DOHH2 (cell line): ENCODE results near the gene RNF144A.

Experiments
- H3F3A ChIP-seq: fragments of 200-600 bp; sonication (generic), shearing (Covaris generic); 2 replicates; pipeline ENCODE4 v1.6.0; 2016; ENCODE audit warnings: antibody characterized with exemption, mild to moderate bottlenecking; ENCODE audit not compliant: control insufficient read depth, insufficient read depth
- H3K27ac ChIP-seq: fragments of 200-600 bp; sonication (generic); 2 replicates; pipeline ENCODE4 v1.5.1; 2014; ENCODE audit warnings: low read depth, mild to moderate bottlenecking, low read length, moderate library complexity
- H3K27me3 ChIP-seq: fragments of 200-600 bp; sonication (generic); 2 replicates; pipeline ENCODE4 v1.6.1; 2014; ENCODE audit warnings: mild to moderate bottlenecking, low read length, mixed read lengths; ENCODE audit not compliant: control insufficient read depth
- H3K36me3 ChIP-seq: fragments of 200-600 bp; sonication (generic); 2 replicates; pipeline ENCODE4 v1.6.1; 2014; ENCODE audit warnings: mild to moderate bottlenecking, low read length, moderate library complexity, mixed read lengths; ENCODE audit not compliant: control insufficient read depth
- H3K4me1 ChIP-seq: fragments of 200-600 bp; sonication (generic); 2 replicates; pipeline ENCODE4 v1.6.1; 2014; ENCODE audit warnings: mild to moderate bottlenecking, low read length, mixed read lengths; ENCODE audit not compliant: control insufficient read depth
- H3K4me2 ChIP-seq: fragments of 200-600 bp; sonication (generic); 2 replicates; pipeline ENCODE4 v1.6.0; 2014; ENCODE audit warnings: mild to moderate bottlenecking, low read length, moderate library complexity
- H3K4me3 ChIP-seq: fragments of 200-600 bp; sonication (generic); 2 replicates; pipeline ENCODE4 v1.5.1; 2014; ENCODE audit warnings: mild to moderate bottlenecking, low read length, mixed read lengths
- H3K79me2 ChIP-seq: fragments of 200-600 bp; sonication (generic); 2 replicates; pipeline ENCODE4 v1.6.1; 2014; ENCODE audit warnings: mild to moderate bottlenecking, low read length, mixed read lengths; ENCODE audit not compliant: control insufficient read depth
- H3K9me2 ChIP-seq: fragments of 200-600 bp; sonication (generic); replicated peaks from 2 replicates; pipeline ENCODE4 v1.6.1; 2014; ENCODE audit warnings: mild to moderate bottlenecking, low read length, mixed read lengths; ENCODE audit not compliant: control insufficient read depth
- H3K9me3 ChIP-seq: fragments of 200-600 bp; sonication (generic); 2 replicates; pipeline ENCODE4 v1.6.1; 2014; ENCODE audit warnings: antibody characterized with exemption, low read length, mixed read lengths; ENCODE audit not compliant: control insufficient read depth, insufficient read depth
- H4K20me1 ChIP-seq: fragments of 200-600 bp; sonication (generic); 2 replicates; pipeline ENCODE4 v1.6.0; 2014; ENCODE audit warnings: low read depth, mild to moderate bottlenecking, antibody characterized with exemption, low read length, moderate library complexity; ENCODE audit not compliant: control insufficient read depth, insufficient read depth
- CTCF ChIP-seq: fragments of 200-600 bp; sonication (generic); IDR thresholded peaks from one replicate; pipeline ENCODE4 v1.5.1; 2014; ENCODE audit warnings: antibody characterized with exemption, mild to moderate bottlenecking, low read depth, low read length; ENCODE audit not compliant: poor library complexity, severe bottlenecking
- EZH2phosphoT487 ChIP-seq: fragments of 200-600 bp; sonication (generic); IDR thresholded peaks from 2 replicates; pipeline ENCODE4 v1.6.1; 2017; ENCODE audit warnings: borderline replicate concordance, mild to moderate bottlenecking, antibody characterized with exemption, low read length, moderate library complexity, mixed read lengths

The RNF144A gene

GRCh38 chr2:7033136-7033960, 116.1 kb downstream of the RNF144A start:
- H3K9me2 ChIP-seq, result no peaks in the 10 kb centered on the region
- H3K4me2 ChIP-seq, result no peak overlapping the region
- H3K36me3 ChIP-seq, result no peaks in the 10 kb centered on the region
- TF ChIP-seq EZH2phosphoT487 (no peak), CTCF (no peak)
- peaks cover 10% of the 10 kb centered on the region for H3K4me1 ChIP-seq
- no peaks in the 10 kb centered on the region for H3K79me2 ChIP-seq
- no peak overlapping the region for H3K4me3 ChIP-seq
- peaks cover 15% of the 10 kb centered on the region for H3K27me3 ChIP-seq
- H3K27ac ChIP-seq, result no peak overlapping the region
- H4K20me1 ChIP-seq, result no peaks in the 10 kb centered on the region
- no peaks in the 10 kb centered on the region for H3F3A ChIP-seq
- no peaks in the 10 kb centered on the region for H3K9me3 ChIP-seq

- Histone ChIP-seq H3F3A (no peaks in the 10 kb centered on the region), H3K9me2 (no peaks in the 10 kb centered on the region), H3K9me3 (no peaks in the 10 kb centered on the region), H3K4me2 (no peak overlapping the region), H3K27me3 (peaks cover 15% of the 10 kb centered on the region), H3K4me1 (peaks cover 10% of the 10 kb centered on the region), H3K79me2 (no peaks in the 10 kb centered on the region), H3K4me3 (no peak overlapping the region), H3K27ac (no peak overlapping the region), H3K36me3 (no peaks in the 10 kb centered on the region), H4K20me1 (no peaks in the 10 kb centered on the region)
- no peak for TF ChIP-seq EZH2phosphoT487
- no peak for TF ChIP-seq CTCF
These were observed 117.1 kb downstream of the RNF144A start for GRCh38 chr2:7034303-7034702.

GRCh38 chr2:7035884-7036283, 118.7 kb downstream of the RNF144A start:
- H4K20me1 ChIP-seq, result no peaks in the 10 kb centered on the region
- H3K27me3 ChIP-seq, result peaks cover 15% of the 10 kb centered on the region
- no peaks in the 10 kb centered on the region for H3K79me2 ChIP-seq
- H3K9me3 ChIP-seq, result no peaks in the 10 kb centered on the region
- no peaks in the 10 kb centered on the region for H3F3A ChIP-seq
- H3K36me3 ChIP-seq, result no peaks in the 10 kb centered on the region
- H3K4me1 ChIP-seq, result peaks cover 10% of the 10 kb centered on the region
- H3K4me2 ChIP-seq, result no peak overlapping the region
- TF ChIP-seq CTCF (no peak), EZH2phosphoT487 (no peak)
- no peak overlapping the region for H3K4me3 ChIP-seq
- H3K9me2 ChIP-seq, result no peaks in the 10 kb centered on the region
- H3K27ac ChIP-seq, result no peak overlapping the region
